Fibroblast of lung (primary cell): ENCODE results near the gene DPP10.

Experiments
- EZH2 ChIP-seq: IDR thresholded peaks from 2 replicates; pipeline ENCODE4 v1.5.1; 2012; ENCODE audit warnings: low read length, control low read depth, mild to moderate bottlenecking; ENCODE audit errors: missing control alignments
- TF ChIP-seq, protein P1 (sequence below), 2 donors: IDR thresholded peaks in 1 of 2; conservative IDR thresholded peaks in 1 of 2; 1 replicate in 1 of 2; 2 replicates in 1 of 2; pipeline ENCODE4 v1.5.1; 2011 to 2012; ENCODE audit warnings: low read length in 2 of 2, control low read depth in 1 of 2, inconsistent platforms in 1 of 2, low read depth in 1 of 2, mild to moderate bottlenecking in 1 of 2

DNA sequence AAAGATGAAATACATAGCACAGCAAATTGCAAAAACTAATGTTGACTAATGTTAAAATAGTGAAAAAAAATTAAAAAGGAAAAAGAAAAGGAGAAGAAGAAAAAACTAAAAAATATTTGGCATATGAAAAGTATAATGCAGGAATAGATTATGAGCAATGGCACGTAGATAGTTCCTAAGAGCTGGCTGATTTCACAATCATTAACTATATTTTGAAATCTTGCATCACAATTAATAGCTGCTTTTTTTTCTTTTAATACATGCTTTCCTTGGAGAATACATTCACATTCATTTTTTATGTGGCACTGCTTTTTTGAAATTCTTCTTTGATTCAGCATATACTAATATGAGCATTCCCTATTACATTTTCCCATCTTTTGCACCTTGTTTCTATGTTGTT, 299.8 kb downstream of the DPP10 start:
- TF ChIP-seq, protein P1, sequence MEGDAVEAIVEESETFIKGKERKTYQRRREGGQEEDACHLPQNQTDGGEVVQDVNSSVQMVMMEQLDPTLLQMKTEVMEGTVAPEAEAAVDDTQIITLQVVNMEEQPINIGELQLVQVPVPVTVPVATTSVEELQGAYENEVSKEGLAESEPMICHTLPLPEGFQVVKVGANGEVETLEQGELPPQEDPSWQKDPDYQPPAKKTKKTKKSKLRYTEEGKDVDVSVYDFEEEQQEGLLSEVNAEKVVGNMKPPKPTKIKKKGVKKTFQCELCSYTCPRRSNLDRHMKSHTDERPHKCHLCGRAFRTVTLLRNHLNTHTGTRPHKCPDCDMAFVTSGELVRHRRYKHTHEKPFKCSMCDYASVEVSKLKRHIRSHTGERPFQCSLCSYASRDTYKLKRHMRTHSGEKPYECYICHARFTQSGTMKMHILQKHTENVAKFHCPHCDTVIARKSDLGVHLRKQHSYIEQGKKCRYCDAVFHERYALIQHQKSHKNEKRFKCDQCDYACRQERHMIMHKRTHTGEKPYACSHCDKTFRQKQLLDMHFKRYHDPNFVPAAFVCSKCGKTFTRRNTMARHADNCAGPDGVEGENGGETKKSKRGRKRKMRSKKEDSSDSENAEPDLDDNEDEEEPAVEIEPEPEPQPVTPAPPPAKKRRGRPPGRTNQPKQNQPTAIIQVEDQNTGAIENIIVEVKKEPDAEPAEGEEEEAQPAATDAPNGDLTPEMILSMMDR (conservative IDR thresholded peaks at IDR 0.05 in 1 of 2, IDR thresholded peaks at IDR 0.05 in 1 of 2; ENCODE audit: low read depth in 1 of 2, low read length in 2 of 2), result no peak
- no peak for TF ChIP-seq EZH2
